IMR-90 (cell line): ENCODE results near the gene WDR46. TPM values are rescaled to one million over a fixed set of nuclear protein-coding genes. Genes with fewer than 3 reads are reported as not detected.

ENCODE experiments used
- ATAC-seq: fragments of 200-7000 bp; cut with Tn5 transposase; 2 replicates; pipeline ENCODE4 v1.9.1; 2020; ENCODE audit warnings: low read depth, mild to moderate bottlenecking, moderate library complexity
- BruUV-seq: library from RNA; stranded (reverse); fragments of 400-500 nt; replicated peaks from 2 replicates; lab custom pipeline; 2021; lab: Mats Ljungman, UMichigan
- CTCF ChIA-PET: fragments of 300-600 bp; formaldehyde crosslinking; extraction: SDS; loops from one replicate; lab custom pipeline; 2021; ENCODE audit warnings: antibody characterized with exemption; lab: Yijun Ruan, JAX
- POLR2A ChIA-PET: fragments of 300-600 bp; sonication (Branson Sonifier 250); formaldehyde crosslinking; loops from one replicate; lab custom pipeline; 2022; ENCODE audit warnings: antibody characterized with exemption; ENCODE audit not compliant: unreplicated experiment; lab: Charles Lee
- DNase-seq: peaks from one replicate; pipeline ENCODE4 v3.0.0; 2013
- H2AFZ ChIP-seq: replicated peaks from 2 replicates; pipeline ENCODE3; 2013; ENCODE audit warnings: low read length, mild to moderate bottlenecking; ENCODE audit not compliant: poor library complexity
- H2AK5ac ChIP-seq: 2 replicates; pipeline ENCODE4 v1.6.1; 2013; ENCODE audit warnings: low read depth, low read length, inconsistent platforms
- H2AK9ac ChIP-seq: replicated peaks from 2 replicates; pipeline ENCODE3; 2013; ENCODE audit warnings: mild to moderate bottlenecking, low read depth, low read length, moderate library complexity; ENCODE audit not compliant: poor library complexity
- H2BK120ac ChIP-seq: 2 replicates; pipeline ENCODE4 v1.6.1; 2013; ENCODE audit warnings: low read depth, low read length, inconsistent platforms
- H2BK15ac ChIP-seq: 3 replicates; pipeline ENCODE4 v1.6.1; 2013; ENCODE audit warnings: low read depth, low read length, inconsistent platforms
- H2BK20ac ChIP-seq: 2 replicates; pipeline ENCODE4 v1.6.1; 2013; ENCODE audit warnings: low read depth, mild to moderate bottlenecking, inconsistent platforms, low read length, moderate library complexity
- H2BK5ac ChIP-seq: 2 replicates; pipeline ENCODE4 v1.6.1; 2013; ENCODE audit warnings: mild to moderate bottlenecking, low read depth, low read length, inconsistent platforms; ENCODE audit not compliant: poor library complexity, severe bottlenecking
- H3K14ac ChIP-seq: replicated peaks from 2 replicates; pipeline ENCODE4 v1.6.1; 2013; ENCODE audit warnings: low read depth, low read length, inconsistent platforms
- H3K18ac ChIP-seq: 2 replicates; pipeline ENCODE4 v1.6.1; 2013; ENCODE audit warnings: low read depth, low read length, control low read depth
- H3K23ac ChIP-seq: 2 replicates; pipeline ENCODE4 v1.6.1; 2013; ENCODE audit warnings: low read depth, low read length, inconsistent platforms
- H3K27ac ChIP-seq: 2 replicates; pipeline ENCODE4 v1.5.1; 2013; ENCODE audit warnings: mild to moderate bottlenecking, control low read depth, low read length; ENCODE audit not compliant: insufficient read depth
- H3K27me3 ChIP-seq: 2 replicates; pipeline ENCODE4 v1.6.1; 2013; ENCODE audit warnings: low read length; ENCODE audit not compliant: control insufficient read depth, insufficient read depth
- H3K36me3 ChIP-seq: 2 replicates; pipeline ENCODE4 v1.6.1; 2013; ENCODE audit warnings: low read length, mixed read lengths; ENCODE audit not compliant: control insufficient read depth, insufficient read depth
- H3K4ac ChIP-seq: 2 replicates; pipeline ENCODE4 v1.6.1; 2013; ENCODE audit warnings: low read depth, low read length, inconsistent platforms
- H3K4me1 ChIP-seq: 2 replicates; pipeline ENCODE4 v1.6.1; 2013; ENCODE audit warnings: low read length, mixed read lengths; ENCODE audit not compliant: control insufficient read depth, insufficient read depth
- H3K4me2 ChIP-seq: 2 replicates; pipeline ENCODE4 v1.6.1; 2013; ENCODE audit warnings: low read depth, mild to moderate bottlenecking, control low read depth, low read length, moderate library complexity
- H3K4me3 ChIP-seq: 2 replicates; pipeline ENCODE4 v1.5.1; 2013; ENCODE audit warnings: low read depth, mild to moderate bottlenecking, control low read depth, low read length, moderate library complexity; ENCODE audit not compliant: insufficient read depth
- H3K56ac ChIP-seq: 2 replicates; pipeline ENCODE4 v1.6.1; 2013; ENCODE audit warnings: low read length, inconsistent platforms; ENCODE audit not compliant: insufficient read depth; ENCODE audit errors: extremely low read depth
- H3K79me1 ChIP-seq, 2 experiments: 2 replicates each; pipeline ENCODE4 v1.6.1; 2013; ENCODE audit warnings: low read length in 2 of 2, inconsistent platforms in 1 of 2, low read depth in 1 of 2
- H3K9ac ChIP-seq: 2 replicates; pipeline ENCODE4 v1.6.1; 2013; ENCODE audit warnings: low read depth, low read length, control low read depth
- H3K9me1 ChIP-seq: 2 replicates; pipeline ENCODE4 v1.6.1; 2013; ENCODE audit warnings: low read length, inconsistent platforms; ENCODE audit not compliant: insufficient read depth
- H3K9me3 ChIP-seq: 2 replicates; pipeline ENCODE4 v1.6.1; 2013; ENCODE audit warnings: low read length; ENCODE audit not compliant: control insufficient read depth, insufficient read depth
- H4K20me1 ChIP-seq: 2 replicates; pipeline ENCODE4 v1.6.1; 2013; ENCODE audit warnings: low read length, inconsistent platforms; ENCODE audit not compliant: insufficient read depth
- H4K5ac ChIP-seq: 2 replicates; pipeline ENCODE4 v1.6.1; 2013; ENCODE audit warnings: mild to moderate bottlenecking, low read depth, low read length, control low read depth
- H4K8ac ChIP-seq, 2 experiments: 2 replicates each; pipeline ENCODE4 v1.6.1; 2013; ENCODE audit warnings: low read depth in 2 of 2, low read length in 2 of 2, control low read depth in 1 of 2, inconsistent platforms in 1 of 2
- H4K91ac ChIP-seq: 2 replicates; pipeline ENCODE4 v1.6.1; 2013; ENCODE audit warnings: low read depth, low read length, inconsistent platforms; ENCODE audit not compliant: insufficient read depth
- CEBPB ChIP-seq: IDR thresholded peaks from 2 replicates; pipeline ENCODE4 v1.6.1; 2012; ENCODE audit warnings: low read depth, low read length, improper control_type of control experiment
- CHD1 ChIP-seq: IDR thresholded peaks from 2 replicates; pipeline ENCODE4 v1.6.1; 2012; ENCODE audit warnings: low read depth, low read length, improper control_type of control experiment
- MAFK ChIP-seq: IDR thresholded peaks from 2 replicates; pipeline ENCODE4 v1.6.1; 2012; ENCODE audit warnings: low read depth, low read length, improper control_type of control experiment
- MAZ ChIP-seq: IDR thresholded peaks from 2 replicates; pipeline ENCODE4 v1.6.1; 2012; ENCODE audit warnings: low read depth, mild to moderate bottlenecking, low read length, improper control_type of control experiment, moderate library complexity, borderline replicate concordance
- NFE2L2 ChIP-seq: fragments of 150-350 bp; IDR thresholded peaks from 2 replicates; pipeline ENCODE4 v1.6.1; 2016; ENCODE audit warnings: low read depth, mild to moderate bottlenecking, low read length
- POLR2A ChIP-seq: IDR thresholded peaks from 2 replicates; pipeline ENCODE4 v1.6.1; 2012; ENCODE audit warnings: mild to moderate bottlenecking, low read depth, low read length
- RAD21 ChIP-seq: IDR thresholded peaks from 2 replicates; pipeline ENCODE4 v1.6.1; 2012; ENCODE audit warnings: low read length, improper control_type of control experiment
- RFX5 ChIP-seq: IDR thresholded peaks from 2 replicates; pipeline ENCODE4 v1.8.0; 2012; ENCODE audit warnings: low read depth, mild to moderate bottlenecking, low read length, moderate library complexity
- WGBS, 2 experiments: methylation state at CpG; one replicate each; pipeline versions ENCODE4 v1.1.5 to v1.1.7; 2013; ENCODE audit warnings: missing lambda C conversion rate in 2 of 2; ENCODE audit not compliant: insufficient read length in 1 of 2; ENCODE audit errors: extremely low coverage in 2 of 2; 5-methylcytosine and 5-hydroxymethylcytosine counted together
- dilution Hi-C: fragments of 300-500 bp; cut with HindIII; formaldehyde crosslinking; loops from one replicate; pipeline ENCODE4 v1.14.3; 2018; ENCODE audit warnings: low sequenced_read_pairs; ENCODE audit not compliant: unreplicated experiment
- in situ Hi-C: fragments of 300-500 bp; cut with MboI; formaldehyde crosslinking; loops from 3 replicates; pipeline ENCODE4 v1.14.3; 2019; ENCODE audit warnings: low sequenced_read_pairs, inconsistent platforms, mixed read lengths
- intact Hi-C: fragments of 100-400 bp; cut with micrococcal nuclease; formaldehyde crosslinking; loops from 2 replicates; pipeline ENCODE4 v1.10.0; 2022
- polyA plus RNA-seq, 3 experiments: library from polyadenylated mRNA; depleted of rRNA; stranded (reverse); fragments of >200 nt; gene quantifications; 2 replicates each; pipeline ENCODE4 v1.2.3, GENCODE V29; 2012; ENCODE audit warnings: low replicate concordance in 1 of 3
- total RNA-seq: library from RNA; depleted of rRNA; stranded (reverse); fragments of >200 nt; gene quantifications from 2 replicates; pipeline ENCODE4 v1.2.3, GENCODE V29; 2012
- TF ChIP-seq, protein P1 (sequence below): conservative IDR thresholded peaks from 2 replicates; pipeline ENCODE4 v1.5.1; 2012; ENCODE audit warnings: mild to moderate bottlenecking, low read depth, low read length, improper control_type of control experiment
- TF ChIP-seq, protein P2 (sequence below): fragments of 150-350 bp; IDR thresholded peaks from 2 replicates; pipeline ENCODE4 v1.6.1; 2016; ENCODE audit warnings: low read depth, mild to moderate bottlenecking, low read length, moderate library complexity, borderline replicate concordance

WDR46 gene
- total and polyA plus RNA-seq, 2 of the 4 experiments (the other 2 are of a cell fraction), result 73.8 to 81.6 TPM

DNA sequence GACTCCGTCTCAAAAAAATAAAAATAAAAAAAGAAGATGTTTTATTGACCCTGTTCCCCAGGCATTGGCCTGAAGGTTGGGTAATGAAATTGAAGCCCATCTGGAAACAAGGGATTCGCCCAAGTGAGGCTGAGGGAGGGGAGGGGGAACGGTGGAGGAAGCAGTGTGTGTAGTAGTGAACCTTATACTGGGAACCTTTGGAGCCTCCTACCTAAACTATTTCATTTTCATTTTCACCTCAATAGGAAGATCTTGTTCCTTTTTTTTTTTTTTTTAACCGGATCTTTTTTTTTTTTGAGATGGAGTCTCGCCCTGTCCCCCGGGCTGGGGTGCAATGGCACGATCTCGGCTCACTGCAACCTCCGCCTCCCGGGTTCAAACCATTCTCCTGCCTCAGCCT, 41.7 kb upstream of the WDR46 start:
- H3K14ac ChIP-seq, result no peak overlapping the region
- no peaks in the 10 kb centered on the region for H3K36me3 ChIP-seq
- in situ Hi-C loops, result no loop called here
- H3K4me1 ChIP-seq, result no peaks in the 10 kb centered on the region
- no peak overlapping the region for H2AFZ ChIP-seq
- H3K9ac ChIP-seq, result no peak overlapping the region
- ChIA-PET POLR2A (no interaction called here), CTCF (no interaction called here)
- no peak overlapping the region for H4K5ac ChIP-seq
- H3K27me3 ChIP-seq, result peaks cover 6% of the 10 kb centered on the region
- no peaks in the 10 kb centered on the region for H4K20me1 ChIP-seq
- no peak overlapping the region for H2AK5ac ChIP-seq
- ATAC-seq (no peak), DNase-seq (no peak)
- no peaks in the 10 kb centered on the region for H3K9me3 ChIP-seq
- H2BK20ac ChIP-seq, result no peak overlapping the region
- intact Hi-C loops, result no loop called here
- no peak overlapping the region for H3K18ac ChIP-seq
- dilution Hi-C loops, result no loop called here
- H2BK5ac ChIP-seq, result no peak overlapping the region
- H3K56ac ChIP-seq, result no peak overlapping the region
- H4K8ac ChIP-seq, result no peak overlapping the region
- no peak overlapping the region for H3K23ac ChIP-seq
- TF ChIP-seq MAZ (no peak), RAD21 (no peak), RFX5 (no peak), MAFK (no peak), CHD1 (no peak), NFE2L2 (no peak), CEBPB (no peak), POLR2A (no peak)
- TF ChIP-seq, protein P1, sequence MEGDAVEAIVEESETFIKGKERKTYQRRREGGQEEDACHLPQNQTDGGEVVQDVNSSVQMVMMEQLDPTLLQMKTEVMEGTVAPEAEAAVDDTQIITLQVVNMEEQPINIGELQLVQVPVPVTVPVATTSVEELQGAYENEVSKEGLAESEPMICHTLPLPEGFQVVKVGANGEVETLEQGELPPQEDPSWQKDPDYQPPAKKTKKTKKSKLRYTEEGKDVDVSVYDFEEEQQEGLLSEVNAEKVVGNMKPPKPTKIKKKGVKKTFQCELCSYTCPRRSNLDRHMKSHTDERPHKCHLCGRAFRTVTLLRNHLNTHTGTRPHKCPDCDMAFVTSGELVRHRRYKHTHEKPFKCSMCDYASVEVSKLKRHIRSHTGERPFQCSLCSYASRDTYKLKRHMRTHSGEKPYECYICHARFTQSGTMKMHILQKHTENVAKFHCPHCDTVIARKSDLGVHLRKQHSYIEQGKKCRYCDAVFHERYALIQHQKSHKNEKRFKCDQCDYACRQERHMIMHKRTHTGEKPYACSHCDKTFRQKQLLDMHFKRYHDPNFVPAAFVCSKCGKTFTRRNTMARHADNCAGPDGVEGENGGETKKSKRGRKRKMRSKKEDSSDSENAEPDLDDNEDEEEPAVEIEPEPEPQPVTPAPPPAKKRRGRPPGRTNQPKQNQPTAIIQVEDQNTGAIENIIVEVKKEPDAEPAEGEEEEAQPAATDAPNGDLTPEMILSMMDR, result no peak
- TF ChIP-seq, protein P2, sequence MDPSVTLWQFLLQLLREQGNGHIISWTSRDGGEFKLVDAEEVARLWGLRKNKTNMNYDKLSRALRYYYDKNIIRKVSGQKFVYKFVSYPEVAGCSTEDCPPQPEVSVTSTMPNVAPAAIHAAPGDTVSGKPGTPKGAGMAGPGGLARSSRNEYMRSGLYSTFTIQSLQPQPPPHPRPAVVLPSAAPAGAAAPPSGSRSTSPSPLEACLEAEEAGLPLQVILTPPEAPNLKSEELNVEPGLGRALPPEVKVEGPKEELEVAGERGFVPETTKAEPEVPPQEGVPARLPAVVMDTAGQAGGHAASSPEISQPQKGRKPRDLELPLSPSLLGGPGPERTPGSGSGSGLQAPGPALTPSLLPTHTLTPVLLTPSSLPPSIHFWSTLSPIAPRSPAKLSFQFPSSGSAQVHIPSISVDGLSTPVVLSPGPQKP, result no peak
- no peak overlapping the region for H3K27ac ChIP-seq
- H3K4me2 ChIP-seq, result no peak overlapping the region
- WGBS, 2 experiments, result no CpG with 5 or more reads among the region's 10 CpGs
- H3K79me1 ChIP-seq, result no peaks in the 10 kb centered on the region
- no peak overlapping the region for H2BK120ac ChIP-seq
- H3K4me3 ChIP-seq, result no peak overlapping the region
- no TSS peak for BruUV-seq
- no peak overlapping the region for H4K91ac ChIP-seq
- H3K9me1 ChIP-seq, result no peaks in the 10 kb centered on the region
- no peak overlapping the region for H3K4ac ChIP-seq
- no peak overlapping the region for H2BK15ac ChIP-seq
- H2AK9ac ChIP-seq, result no peak overlapping the region
